Right atrium auricular region (tissue), 2 donors: Measurements from ENCODE around the gene MMS19. TPM values are rescaled to one million over a fixed set of nuclear protein-coding genes. Genes with fewer than 3 reads are reported as not detected.
"Not testable (repeated sequence)": the region's sequence is repeated elsewhere in the genome, so short reads cannot be mapped to it uniquely, and the experiment has no call there.

Experiments used
- DNase-seq: peaks from one replicate; pipeline ENCODE4 v3.0.0-alpha.2; 2019; ENCODE audit warnings: low spot score
- H3K27ac ChIP-seq, 2 donors: fragments of 200-600 bp; sonication (generic); 1 replicate in 1 of 2; 2 replicates in 1 of 2; pipeline ENCODE4 v1.5.1; 2016 to 2019
- H3K27me3 ChIP-seq, 2 donors: fragments of 200-600 bp; sonication (generic); one replicate each; pipeline versions ENCODE4 v1.5.1 to v1.6.0; 2017 to 2019
- H3K36me3 ChIP-seq: fragments of 200-600 bp; sonication (generic); one replicate; pipeline ENCODE4 v1.5.1; 2016
- H3K4me1 ChIP-seq, 2 donors: fragments of 200-600 bp; sonication (generic); one replicate each; pipeline versions ENCODE4 v1.5.1 to v1.6.0; 2017 to 2019
- H3K4me3 ChIP-seq, 2 donors: fragments of 200-600 bp; sonication (generic); 1 replicate in 1 of 2; 2 replicates in 1 of 2; pipeline ENCODE4 v1.5.1; 2017 to 2019; ENCODE audit warnings: mild to moderate bottlenecking in 1 of 2, moderate library complexity in 1 of 2
- H3K9me3 ChIP-seq, 2 donors: fragments of 200-600 bp; sonication (generic); one replicate each; pipeline ENCODE4 v1.5.1; 2019
- total RNA-seq, 2 donors: library from RNA; depleted of rRNA; stranded (reverse); fragments of >200 nt; gene quantifications; one replicate each; pipeline ENCODE4 v1.1.0, GENCODE V29; 2016
- TF ChIP-seq, protein P1 (sequence below), 2 donors: fragments of 200-600 bp; sonication (generic); IDR thresholded peaks; one replicate each; pipeline ENCODE4 v1.5.1; 2019; ENCODE audit warnings: antibody characterized with exemption in 2 of 2

The MMS19 gene
- total RNA-seq, 2 donors from 2014 or later = 48.0 to 51.8 TPM

DNA sequence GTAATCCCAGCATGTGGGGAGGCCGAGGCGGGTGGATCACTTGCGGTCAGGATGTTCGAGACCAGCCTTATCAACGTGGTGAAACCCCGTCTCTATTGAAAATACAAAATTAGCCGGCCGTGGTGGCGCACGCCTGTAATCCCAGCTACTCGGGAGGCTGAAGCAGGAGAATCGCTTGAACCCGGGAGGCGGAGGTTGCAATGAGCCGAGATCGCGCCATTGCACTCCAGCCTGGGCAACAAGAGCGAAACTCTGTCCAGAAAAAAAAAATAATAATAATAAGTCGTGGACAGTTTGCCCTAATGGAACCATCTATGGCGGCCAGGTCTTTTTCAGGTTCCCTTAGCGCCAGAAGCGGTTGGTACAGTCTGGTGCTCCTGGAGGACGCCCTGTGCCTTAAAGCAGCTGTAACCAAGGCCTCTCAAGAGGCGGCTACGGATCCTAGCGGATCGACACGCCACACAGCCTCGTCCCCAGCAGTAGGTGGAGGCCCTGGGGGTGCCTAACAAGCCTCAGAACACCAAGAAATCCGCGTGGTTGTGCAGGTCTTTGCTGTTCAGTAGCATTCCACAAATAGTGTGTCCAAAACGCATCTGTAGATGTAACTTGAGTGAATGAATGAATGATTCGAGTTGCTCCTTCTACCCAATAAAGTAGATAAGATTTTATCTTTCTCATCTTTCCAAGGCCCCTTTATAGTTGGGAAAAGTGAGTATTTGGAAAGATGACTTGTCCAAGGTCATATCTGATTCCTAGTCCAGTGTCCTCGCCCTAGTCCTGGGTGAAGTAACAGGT is 71.2 kb downstream of the MMS19 start:
- Histone ChIP-seq H3K9me3 (no peaks in the 10 kb centered on the region), H3K4me1 (peaks cover 0 to 32% of the 10 kb centered on the region in 2 donors), H3K4me3 (peak overlapping the region; percentile 86 to 94), H3K27ac (peak overlapping the region; percentile 94 to 95), H3K27me3 (no peaks in the 10 kb centered on the region), H3K36me3 (peaks cover 31% of the 10 kb centered on the region)
- DNase-seq = no peak
- TF ChIP-seq, protein P1, sequence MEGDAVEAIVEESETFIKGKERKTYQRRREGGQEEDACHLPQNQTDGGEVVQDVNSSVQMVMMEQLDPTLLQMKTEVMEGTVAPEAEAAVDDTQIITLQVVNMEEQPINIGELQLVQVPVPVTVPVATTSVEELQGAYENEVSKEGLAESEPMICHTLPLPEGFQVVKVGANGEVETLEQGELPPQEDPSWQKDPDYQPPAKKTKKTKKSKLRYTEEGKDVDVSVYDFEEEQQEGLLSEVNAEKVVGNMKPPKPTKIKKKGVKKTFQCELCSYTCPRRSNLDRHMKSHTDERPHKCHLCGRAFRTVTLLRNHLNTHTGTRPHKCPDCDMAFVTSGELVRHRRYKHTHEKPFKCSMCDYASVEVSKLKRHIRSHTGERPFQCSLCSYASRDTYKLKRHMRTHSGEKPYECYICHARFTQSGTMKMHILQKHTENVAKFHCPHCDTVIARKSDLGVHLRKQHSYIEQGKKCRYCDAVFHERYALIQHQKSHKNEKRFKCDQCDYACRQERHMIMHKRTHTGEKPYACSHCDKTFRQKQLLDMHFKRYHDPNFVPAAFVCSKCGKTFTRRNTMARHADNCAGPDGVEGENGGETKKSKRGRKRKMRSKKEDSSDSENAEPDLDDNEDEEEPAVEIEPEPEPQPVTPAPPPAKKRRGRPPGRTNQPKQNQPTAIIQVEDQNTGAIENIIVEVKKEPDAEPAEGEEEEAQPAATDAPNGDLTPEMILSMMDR (IDR thresholded peaks at IDR 0.05) = no peak

DNA sequence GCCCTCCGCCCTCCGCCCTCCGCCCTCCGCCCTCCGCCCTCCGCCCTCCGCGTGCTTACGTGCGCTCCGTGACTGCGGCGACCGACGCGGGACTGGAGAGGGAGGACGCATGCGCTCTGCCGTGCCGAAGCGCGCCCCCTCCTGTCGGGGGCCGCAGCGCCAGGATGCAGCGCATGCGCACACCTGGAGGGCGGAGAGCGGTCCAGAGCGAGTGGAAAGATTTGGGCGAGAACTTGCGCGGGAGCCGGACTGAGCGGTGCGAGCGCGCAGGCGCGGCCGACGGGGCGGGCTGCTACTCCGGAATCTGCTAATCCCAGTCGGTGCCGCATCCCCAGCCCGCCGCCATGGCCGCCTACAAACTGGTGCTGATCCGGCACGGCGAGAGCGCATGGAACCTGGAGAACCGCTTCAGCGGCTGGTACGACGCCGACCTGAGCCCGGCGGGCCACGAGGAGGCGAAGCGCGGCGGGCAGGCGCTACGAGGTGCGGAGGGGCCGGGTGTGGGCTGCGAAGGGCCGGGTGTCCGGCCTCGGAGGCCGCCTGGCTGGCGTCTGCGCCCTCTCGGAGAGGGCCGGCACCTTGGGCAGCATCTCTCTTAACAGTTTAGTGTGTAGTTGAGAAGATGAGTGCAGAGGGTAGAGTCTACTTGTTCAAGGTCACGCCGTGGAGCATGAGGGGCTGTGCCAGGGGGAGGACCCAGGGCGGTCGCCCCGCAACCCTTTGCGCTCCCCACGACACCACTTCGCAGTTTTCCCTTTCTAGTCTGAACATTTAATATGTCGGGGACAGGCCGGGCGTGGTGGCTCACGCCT is 72.1 kb downstream of the MMS19 start, which contains the start of gene PGAM1:
Gene PGAM1 (plus strand): TSS at position 228 of the 812 bp plus-strand sequence. CDS start 117 bp downstream, at position 345.
- TF ChIP-seq, protein P1 (IDR thresholded peaks at IDR 0.05) = peak; percentile 66 to 74
- H3K9me3 ChIP-seq = no peaks in the 10 kb centered on the region
- peaks cover 23% of the 10 kb centered on the region for H3K36me3 ChIP-seq
- peaks cover 0 to 32% of the 10 kb centered on the region in 2 donors for H3K4me1 ChIP-seq
- peak; percentile 96 for DNase-seq
- H3K27ac ChIP-seq = peak within 1 kb of the TSS; percentile 94 to 95
- peak within 1 kb of the TSS; percentile 86 to 94 for H3K4me3 ChIP-seq
- no peaks in the 10 kb centered on the region for H3K27me3 ChIP-seq

DNA sequence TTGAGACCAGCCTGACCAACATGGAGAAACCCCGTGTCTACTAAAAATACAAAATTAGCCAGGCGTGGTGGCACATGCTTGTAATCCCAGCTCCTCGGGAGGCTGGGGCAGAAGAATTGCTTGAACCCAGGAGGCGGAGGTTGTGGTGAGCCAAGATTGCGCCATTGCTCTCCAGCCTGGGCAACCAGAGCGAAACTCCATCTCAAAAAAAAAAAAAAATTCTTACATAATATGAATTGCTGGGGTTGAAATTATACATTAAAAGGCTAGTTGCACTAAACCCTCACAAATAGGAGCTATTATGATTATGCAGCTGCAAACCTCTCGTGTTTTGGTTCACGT is 74.5 kb downstream of the MMS19 start:
- H3K9me3 ChIP-seq, H3K27me3 ChIP-seq, H3K36me3 ChIP-seq, H3K4me3 ChIP-seq, H3K27ac ChIP-seq, DNase-seq: not testable (repeated sequence)
- peaks cover 0 to 32% of the 10 kb centered on the region in 2 donors for H3K4me1 ChIP-seq

DNA sequence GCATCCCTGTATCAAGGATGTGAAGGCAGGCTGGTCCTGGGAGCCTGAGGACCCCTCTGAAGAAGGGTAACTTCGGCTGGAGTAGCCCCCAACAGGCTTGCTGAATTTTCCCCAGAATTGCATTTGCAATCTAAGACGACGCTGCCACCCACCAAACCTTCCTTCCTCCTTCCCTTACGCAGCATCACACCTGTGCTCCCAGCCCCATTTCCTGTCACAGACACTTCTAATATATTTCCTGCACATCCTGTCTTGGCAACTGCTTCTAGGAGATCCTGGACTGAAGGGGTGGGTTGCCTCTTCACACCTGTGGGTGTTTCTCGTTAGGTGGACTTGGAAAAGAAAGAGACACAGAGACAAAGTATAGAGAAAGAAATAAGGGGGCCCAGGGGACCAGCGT is 81.7 kb downstream of the MMS19 start:
- H3K27ac ChIP-seq = no peak overlapping the region

DNA sequence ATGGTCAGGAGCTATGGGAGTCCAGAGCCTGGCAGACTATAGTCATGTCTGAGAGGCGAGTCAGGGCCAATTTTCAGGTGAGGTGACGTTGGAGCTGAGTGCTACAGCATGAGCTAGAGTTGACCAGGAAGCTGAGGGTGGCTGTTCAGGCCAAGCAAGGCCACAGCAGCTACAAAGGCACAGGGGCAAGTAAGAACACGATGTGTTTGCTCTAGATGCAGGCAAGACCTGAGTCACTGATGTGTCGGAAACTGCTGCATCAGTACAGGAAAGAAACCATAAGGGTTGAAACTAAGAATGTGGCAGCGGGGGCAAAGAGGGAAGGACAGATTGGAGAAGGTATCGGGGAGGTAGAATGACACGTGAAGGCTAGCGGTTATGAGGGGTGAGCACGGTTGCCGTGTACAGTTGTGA is 85.3 kb downstream of the MMS19 start:
- H3K36me3 ChIP-seq = no peaks in the 10 kb centered on the region
- H3K4me1 ChIP-seq = no peaks in the 10 kb centered on the region
- TF ChIP-seq, protein P1 (IDR thresholded peaks at IDR 0.05) = no peak
- DNase-seq = no peak
- no peak overlapping the region for H3K4me3 ChIP-seq
- no peaks in the 10 kb centered on the region for H3K27me3 ChIP-seq
- H3K27ac ChIP-seq = no peak overlapping the region
- no peaks in the 10 kb centered on the region for H3K9me3 ChIP-seq

More for the DNA sequence above, 81.7 kb downstream of the MMS19 start:
- TF ChIP-seq, protein P1 (IDR thresholded peaks at IDR 0.05) = no peak
- DNase-seq = no peak
- H3K4me1 ChIP-seq = no peaks in the 10 kb centered on the region
- no peak overlapping the region for H3K4me3 ChIP-seq
- no peaks in the 10 kb centered on the region for H3K36me3 ChIP-seq
- no peaks in the 10 kb centered on the region for H3K9me3 ChIP-seq
- no peaks in the 10 kb centered on the region for H3K27me3 ChIP-seq

DNA sequence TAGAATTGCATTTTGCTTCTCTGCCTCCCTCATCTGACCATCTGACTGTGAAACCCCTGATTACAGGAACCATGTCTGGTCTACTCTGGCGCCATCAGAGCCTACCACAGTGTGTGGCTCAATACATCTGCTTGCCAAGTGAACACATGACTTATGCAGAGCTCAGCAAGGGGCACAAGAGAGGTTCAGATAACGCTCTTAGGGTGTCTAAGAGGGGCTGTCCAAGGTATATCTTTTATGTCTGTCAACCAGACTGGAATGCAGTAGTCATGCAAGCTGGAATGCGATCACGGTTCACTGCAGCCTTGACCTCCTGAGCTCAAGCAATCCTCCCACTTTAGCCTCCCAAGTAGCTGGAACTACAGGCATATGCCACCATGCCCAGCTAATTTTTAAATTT is 86.8 kb downstream of the MMS19 start:
- TF ChIP-seq, protein P1 (IDR thresholded peaks at IDR 0.05) = no peak
- Histone ChIP-seq H3K27ac (no peak overlapping the region), H3K27me3 (no peaks in the 10 kb centered on the region), H3K36me3 (no peaks in the 10 kb centered on the region), H3K4me1 (peaks cover 0 to 9% of the 10 kb centered on the region in 2 donors), H3K9me3 (no peaks in the 10 kb centered on the region), H3K4me3 (no peak overlapping the region)
- no peak for DNase-seq
